ENCODE results near the gene ATG4B.

Gene ATG4B

DNA sequence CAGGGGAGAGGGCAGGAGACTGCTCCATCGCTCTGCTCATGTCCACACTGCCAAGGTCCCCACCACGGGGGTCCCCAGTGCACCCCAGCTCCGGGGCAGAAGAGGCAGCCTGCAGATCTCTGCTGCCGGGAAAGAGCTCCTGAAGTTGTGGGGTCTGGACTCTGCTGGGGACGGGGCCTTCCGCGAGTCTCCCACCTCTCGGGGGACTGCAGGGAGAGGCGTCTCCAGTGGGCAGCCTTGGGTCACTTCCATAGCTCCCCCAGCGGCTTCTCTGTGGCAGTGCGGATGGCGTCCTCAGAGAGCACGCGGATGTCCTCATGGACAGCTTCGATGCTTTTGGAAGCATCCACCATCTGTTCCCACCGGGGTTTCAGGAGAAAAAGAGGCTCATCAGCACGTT lies 38.4 kb downstream of the ATG4B start:
- Histone ChIP-seq H3K27me3 (ENCODE audit: insufficient read depth, low read depth, severe bottlenecking) (no peaks in the 10 kb centered on the region), H3K4me3 (ENCODE audit: low read depth, low read length) (no peak overlapping the region), H3K36me3 (peaks cover 80% of the 10 kb centered on the region), H3K27ac (peak overlapping the region; percentile 44), H3K9me3 (ENCODE audit: severe bottlenecking) (no peaks in the 10 kb centered on the region)
- peak; percentile 70 for TF ChIP-seq CTCF (IDR thresholded peaks at IDR 0.05; ENCODE audit: low read depth, low read length)
- peak; percentile 69 for DNase-seq

DNA sequence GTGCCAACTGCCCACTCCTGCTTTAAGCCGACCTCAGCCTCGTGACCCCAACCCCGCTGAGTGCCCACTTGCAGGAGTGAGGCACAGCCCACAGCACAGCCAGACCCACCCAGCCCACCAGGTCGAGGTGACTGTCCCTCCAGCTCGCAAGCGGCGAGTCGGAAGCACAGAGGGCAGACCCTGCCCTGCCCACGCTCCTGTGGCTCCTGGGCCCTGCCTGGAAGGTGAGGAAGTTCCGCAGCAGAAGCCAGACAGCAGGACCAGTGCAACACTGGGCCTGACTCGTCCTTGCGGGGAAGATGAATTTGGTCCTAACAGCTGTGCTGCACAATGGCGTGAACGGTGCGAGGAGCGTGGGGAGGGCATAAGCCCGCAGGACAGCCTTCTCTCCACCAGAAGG lies 39.2 kb downstream of the ATG4B start:
- Histone ChIP-seq H3K4me3 (ENCODE audit: low read depth, low read length) (no peak overlapping the region), H3K27me3 (ENCODE audit: insufficient read depth, low read depth, severe bottlenecking) (no peaks in the 10 kb centered on the region), H3K9me3 (ENCODE audit: severe bottlenecking) (no peaks in the 10 kb centered on the region), H3K36me3 (peaks cover 81% of the 10 kb centered on the region), H3K27ac (peak overlapping the region; percentile 44)
- TF ChIP-seq CTCF (IDR thresholded peaks at IDR 0.05; ENCODE audit: low read depth, low read length) = no peak
- DNase-seq = no peak

- Histone ChIP-seq H3K36me3 (peaks cover 82% of the 10 kb centered on the region), H3K4me3 (ENCODE audit: low read depth, low read length) (no peak overlapping the region), H3K27me3 (ENCODE audit: insufficient read depth, low read depth, severe bottlenecking) (no peaks in the 10 kb centered on the region), H3K9me3 (ENCODE audit: severe bottlenecking) (no peaks in the 10 kb centered on the region), H3K27ac (no peak overlapping the region)
- no peak for DNase-seq
- TF ChIP-seq CTCF (IDR thresholded peaks at IDR 0.05; ENCODE audit: low read depth, low read length) = no peak
Measured at GRCh38 chr2:241677392-241677791, 39.9 kb downstream of the ATG4B start.

DNA sequence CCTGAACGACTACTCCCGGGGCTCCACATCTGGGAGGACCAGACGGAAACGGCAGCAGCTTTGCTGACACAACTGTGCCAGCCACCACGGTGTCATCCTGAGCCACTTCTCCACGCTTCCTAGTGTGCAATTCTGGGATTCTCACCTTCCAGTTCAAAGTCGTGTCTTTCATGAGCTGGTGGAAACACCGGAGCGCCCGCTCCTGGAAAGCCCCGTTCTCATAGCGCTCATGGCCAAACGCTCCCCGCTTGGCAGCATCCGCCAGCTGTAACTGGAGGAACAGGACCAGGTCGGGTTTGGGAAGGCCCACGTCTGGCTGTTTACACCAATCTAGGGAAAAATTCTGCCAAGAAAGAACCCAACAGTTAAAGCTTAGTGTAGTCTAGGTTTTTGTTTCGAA lies 40.8 kb downstream of the ATG4B start:
- Histone ChIP-seq H3K27me3 (ENCODE audit: insufficient read depth, low read depth, severe bottlenecking) (no peaks in the 10 kb centered on the region), H3K27ac (no peak overlapping the region), H3K9me3 (ENCODE audit: severe bottlenecking) (no peaks in the 10 kb centered on the region), H3K36me3 (peaks cover 89% of the 10 kb centered on the region), H3K4me3 (ENCODE audit: low read depth, low read length) (no peak overlapping the region)
- DNase-seq = no peak
- TF ChIP-seq CTCF (IDR thresholded peaks at IDR 0.05; ENCODE audit: low read depth, low read length) = no peak

- TF ChIP-seq CTCF (IDR thresholded peaks at IDR 0.05; ENCODE audit: low read depth, low read length) = no peak
- no peak overlapping the region for H3K27ac ChIP-seq
- peaks cover 95% of the 10 kb centered on the region for H3K36me3 ChIP-seq
- no peak overlapping the region for H3K4me3 ChIP-seq (ENCODE audit: low read depth, low read length)
- no peaks in the 10 kb centered on the region for H3K9me3 ChIP-seq (ENCODE audit: severe bottlenecking)
- no peak for DNase-seq
- H3K27me3 ChIP-seq (ENCODE audit: insufficient read depth, low read depth, severe bottlenecking) = no peaks in the 10 kb centered on the region
Measured at GRCh38 chr2:241678784-241679540, 41.5 kb downstream of the ATG4B start.

DNA sequence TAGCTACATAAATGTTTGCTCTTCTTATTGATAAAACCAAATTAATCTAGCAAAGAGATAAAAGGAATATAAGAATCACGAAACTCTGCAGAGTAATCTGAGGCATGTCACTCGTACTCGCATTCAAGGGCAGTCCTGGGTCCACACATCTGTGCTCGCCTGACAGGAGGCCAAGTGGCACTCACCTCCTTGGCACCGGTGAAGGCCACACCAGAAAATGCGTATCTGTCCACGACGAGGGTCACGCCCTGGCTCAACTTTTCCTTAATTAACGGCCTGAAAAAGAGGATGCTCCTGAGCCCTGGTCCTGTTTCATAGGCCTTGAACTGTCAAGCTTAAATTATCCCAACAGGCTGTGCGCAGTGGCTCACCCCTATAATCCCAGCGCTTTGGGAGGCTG lies 42.6 kb downstream of the ATG4B start:
- no peaks in the 10 kb centered on the region for H3K9me3 ChIP-seq (ENCODE audit: severe bottlenecking)
- no peak for DNase-seq

More for the DNA sequence above, 42.6 kb downstream of the ATG4B start:
- Histone ChIP-seq H3K4me3 (ENCODE audit: low read depth, low read length) (no peak overlapping the region), H3K27ac (no peak overlapping the region), H3K36me3 (peaks cover 97% of the 10 kb centered on the region), H3K27me3 (ENCODE audit: insufficient read depth, low read depth, severe bottlenecking) (no peaks in the 10 kb centered on the region)
- no peak for TF ChIP-seq CTCF (IDR thresholded peaks at IDR 0.05; ENCODE audit: low read depth, low read length)

All from WERI-Rb-1 (cell line).